Smooth muscle cell (in vitro differentiated cells): ENCODE results near the gene CDH12. TPM values are rescaled to one million over a fixed set of nuclear protein-coding genes. Genes with fewer than 3 reads are reported as not detected.

Experiments used
- DNase-seq: peaks from one replicate; lab custom pipeline; 2025; ENCODE audit not compliant: unreplicated experiment; lab: John Stamatoyannopoulos, UW
- H2AFZ ChIP-seq: fragments of 200-600 bp; sonication (generic); 2 replicates; pipeline ENCODE4 v1.6.0; 2016; ENCODE audit warnings: antibody characterized with exemption, low read depth, mild to moderate bottlenecking
- H3F3A ChIP-seq: fragments of 200-600 bp; sonication (generic); 2 replicates; pipeline ENCODE4 v1.6.0; 2017; ENCODE audit warnings: antibody characterized with exemption, low read depth
- H3K27ac ChIP-seq: fragments of 200-600 bp; sonication (generic); 2 replicates; pipeline ENCODE4 v1.5.1; 2016; ENCODE audit warnings: low read depth, mild to moderate bottlenecking
- H3K27me3 ChIP-seq: fragments of 200-600 bp; sonication (generic); 2 replicates; pipeline ENCODE4 v1.6.1; 2016; ENCODE audit warnings: low read depth, mild to moderate bottlenecking
- H3K36me3 ChIP-seq: fragments of 200-600 bp; sonication (generic); 2 replicates; pipeline ENCODE4 v1.5.1; 2016; ENCODE audit warnings: low read depth
- H3K4me1 ChIP-seq: fragments of 200-600 bp; sonication (generic); 2 replicates; pipeline ENCODE4 v1.5.1; 2016; ENCODE audit warnings: low read depth
- H3K4me2 ChIP-seq: fragments of 200-600 bp; sonication (generic); 2 replicates; pipeline ENCODE4 v1.6.0; 2016; ENCODE audit warnings: mild to moderate bottlenecking
- H3K4me3 ChIP-seq: fragments of 200-600 bp; sonication (generic); 2 replicates; pipeline ENCODE4 v1.5.1; 2016; ENCODE audit warnings: mild to moderate bottlenecking
- H3K79me2 ChIP-seq: fragments of 200-600 bp; sonication (generic); 2 replicates; pipeline ENCODE4 v1.6.0; 2016; ENCODE audit warnings: low read depth, mild to moderate bottlenecking
- H3K9ac ChIP-seq: fragments of 200-600 bp; sonication (generic); 2 replicates; pipeline ENCODE4 v1.6.0; 2016; ENCODE audit warnings: low read depth
- H3K9me3 ChIP-seq: fragments of 200-600 bp; sonication (generic); replicated peaks from 2 replicates; pipeline ENCODE4 v1.5.1; 2016; ENCODE audit warnings: low read depth
- H4K20me1 ChIP-seq: fragments of 200-600 bp; sonication (generic); 2 replicates; pipeline ENCODE4 v1.6.0; 2016; ENCODE audit warnings: low read depth
- WGBS: methylation state at CpG from one replicate; pipeline ENCODE4 v1.1.7; 2016; ENCODE audit warnings: low lambda C conversion rate; 5-methylcytosine and 5-hydroxymethylcytosine counted together
- polyA plus RNA-seq: library from polyadenylated mRNA; unstranded; fragments of >200 nt; fragmentation: Nextera tagmentation; extraction: Ambion mirVana; gene quantifications from 2 replicates; pipeline ENCODE4 v1.2.1, GENCODE V29; 2016
- total RNA-seq: library from RNA; depleted of rRNA; stranded (reverse); fragments of >200 nt; gene quantifications from 2 replicates; pipeline ENCODE4 v1.2.3, GENCODE V29; 2014
- TF ChIP-seq, protein P1 (sequence below): fragments of 200-600 bp; sonication (generic); IDR thresholded peaks from 2 replicates; pipeline ENCODE4 v1.5.1; 2017; ENCODE audit warnings: borderline replicate concordance, mild to moderate bottlenecking, antibody characterized with exemption; ENCODE audit not compliant: insufficient read depth, poor library complexity, severe bottlenecking

The CDH12 gene
- total and polyA plus RNA-seq, 2 experiments from 2014 or later, result not detected

DNA sequence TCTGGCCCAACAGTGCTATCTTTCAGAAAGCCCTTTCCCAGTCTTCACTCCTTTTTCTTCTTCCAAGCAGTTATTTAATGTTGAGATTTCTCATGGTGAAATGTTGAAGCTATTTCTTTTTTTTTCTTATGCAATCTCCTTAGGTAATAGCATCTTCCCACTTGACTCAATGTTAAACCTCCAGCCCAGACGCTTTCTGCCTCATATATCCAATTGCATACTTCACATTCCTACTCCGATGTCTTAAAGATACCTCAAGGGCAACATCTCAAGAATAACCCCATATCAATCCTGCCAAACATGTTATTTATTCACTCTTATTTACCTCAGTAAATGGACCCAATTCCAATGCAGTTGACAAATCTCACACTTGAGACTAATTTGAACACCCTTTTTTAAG lies 187.3 kb downstream of the CDH12 start:
- Histone ChIP-seq H3K4me1 (no peaks in the 10 kb centered on the region), H4K20me1 (no peaks in the 10 kb centered on the region)
- 65% methylated on average over 2 of the region's 2 CpGs for WGBS

DNA sequence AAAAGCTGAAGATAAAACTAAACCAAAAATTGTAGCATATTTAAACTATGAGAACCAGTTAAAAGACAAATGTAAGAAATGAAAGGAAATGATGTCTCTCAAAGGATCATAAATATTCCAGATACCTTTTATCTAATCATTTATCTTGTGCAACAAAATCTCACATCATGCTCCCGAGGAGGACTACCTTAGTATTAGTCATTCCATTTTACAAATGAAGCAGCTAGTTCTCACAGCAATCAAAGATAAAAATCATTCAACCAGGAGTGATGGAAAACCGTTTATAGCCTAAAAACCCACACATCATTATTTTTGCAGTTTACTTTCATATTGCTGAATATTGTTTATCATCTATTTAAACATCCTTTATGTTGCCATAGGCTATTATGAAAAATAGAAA lies 190.0 kb downstream of the CDH12 start:
- Histone ChIP-seq H3F3A (no peaks in the 10 kb centered on the region), H2AFZ (no peak overlapping the region), H3K9me3 (no peaks in the 10 kb centered on the region), H3K27ac (no peak overlapping the region), H3K36me3 (no peaks in the 10 kb centered on the region), H4K20me1 (no peaks in the 10 kb centered on the region), H3K4me1 (no peaks in the 10 kb centered on the region), H3K9ac (no peak overlapping the region), H3K4me3 (no peak overlapping the region), H3K79me2 (no peaks in the 10 kb centered on the region), H3K4me2 (no peak overlapping the region), H3K27me3 (no peaks in the 10 kb centered on the region)
- no peak for DNase-seq
- TF ChIP-seq, protein P1, sequence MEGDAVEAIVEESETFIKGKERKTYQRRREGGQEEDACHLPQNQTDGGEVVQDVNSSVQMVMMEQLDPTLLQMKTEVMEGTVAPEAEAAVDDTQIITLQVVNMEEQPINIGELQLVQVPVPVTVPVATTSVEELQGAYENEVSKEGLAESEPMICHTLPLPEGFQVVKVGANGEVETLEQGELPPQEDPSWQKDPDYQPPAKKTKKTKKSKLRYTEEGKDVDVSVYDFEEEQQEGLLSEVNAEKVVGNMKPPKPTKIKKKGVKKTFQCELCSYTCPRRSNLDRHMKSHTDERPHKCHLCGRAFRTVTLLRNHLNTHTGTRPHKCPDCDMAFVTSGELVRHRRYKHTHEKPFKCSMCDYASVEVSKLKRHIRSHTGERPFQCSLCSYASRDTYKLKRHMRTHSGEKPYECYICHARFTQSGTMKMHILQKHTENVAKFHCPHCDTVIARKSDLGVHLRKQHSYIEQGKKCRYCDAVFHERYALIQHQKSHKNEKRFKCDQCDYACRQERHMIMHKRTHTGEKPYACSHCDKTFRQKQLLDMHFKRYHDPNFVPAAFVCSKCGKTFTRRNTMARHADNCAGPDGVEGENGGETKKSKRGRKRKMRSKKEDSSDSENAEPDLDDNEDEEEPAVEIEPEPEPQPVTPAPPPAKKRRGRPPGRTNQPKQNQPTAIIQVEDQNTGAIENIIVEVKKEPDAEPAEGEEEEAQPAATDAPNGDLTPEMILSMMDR, result no peak
- WGBS, result 57% methylated on average over 2 of the region's 2 CpGs

More for the DNA sequence above, 187.3 kb downstream of the CDH12 start:
- H3K79me2 ChIP-seq, result no peaks in the 10 kb centered on the region
- H2AFZ ChIP-seq, result no peak overlapping the region
- H3K27ac ChIP-seq, result no peak overlapping the region
- no peaks in the 10 kb centered on the region for H3K36me3 ChIP-seq
- DNase-seq, result no peak
- TF ChIP-seq, protein P1, result no peak
- no peak overlapping the region for H3K4me2 ChIP-seq
- H3K9ac ChIP-seq, result no peak overlapping the region
- H3K4me3 ChIP-seq, result no peak overlapping the region
- H3K27me3 ChIP-seq, result no peaks in the 10 kb centered on the region
- no peaks in the 10 kb centered on the region for H3K9me3 ChIP-seq
- no peaks in the 10 kb centered on the region for H3F3A ChIP-seq

DNA sequence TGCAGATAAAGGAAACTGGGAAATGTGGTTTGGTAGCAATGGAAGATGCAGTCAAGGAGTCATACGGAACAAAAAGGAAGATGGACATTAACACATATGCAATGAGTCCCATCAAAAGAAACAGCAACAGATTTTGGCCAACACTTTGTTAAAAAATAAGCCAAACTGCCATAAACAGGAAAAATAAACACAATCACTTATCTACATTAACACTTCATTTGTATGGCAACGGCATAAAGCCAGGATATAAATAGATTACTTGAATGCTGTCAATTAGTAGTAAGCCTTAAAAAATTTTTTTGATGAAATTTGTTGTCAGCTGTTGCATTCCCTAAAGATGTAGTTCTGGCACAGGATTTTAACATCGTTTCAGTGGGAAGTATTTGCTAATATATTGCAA lies 190.8 kb downstream of the CDH12 start:
- Histone ChIP-seq H3K36me3 (no peaks in the 10 kb centered on the region), H4K20me1 (no peaks in the 10 kb centered on the region), H3K9me3 (no peaks in the 10 kb centered on the region), H3K4me3 (no peak overlapping the region), H2AFZ (no peak overlapping the region), H3K27ac (no peak overlapping the region), H3K9ac (no peak overlapping the region), H3F3A (no peaks in the 10 kb centered on the region), H3K4me1 (no peaks in the 10 kb centered on the region), H3K79me2 (no peaks in the 10 kb centered on the region), H3K27me3 (no peaks in the 10 kb centered on the region), H3K4me2 (no peak overlapping the region)
- WGBS, result 77% methylated on average over 3 of the region's 3 CpGs
- TF ChIP-seq, protein P1, result no peak
- no peak for DNase-seq

DNA sequence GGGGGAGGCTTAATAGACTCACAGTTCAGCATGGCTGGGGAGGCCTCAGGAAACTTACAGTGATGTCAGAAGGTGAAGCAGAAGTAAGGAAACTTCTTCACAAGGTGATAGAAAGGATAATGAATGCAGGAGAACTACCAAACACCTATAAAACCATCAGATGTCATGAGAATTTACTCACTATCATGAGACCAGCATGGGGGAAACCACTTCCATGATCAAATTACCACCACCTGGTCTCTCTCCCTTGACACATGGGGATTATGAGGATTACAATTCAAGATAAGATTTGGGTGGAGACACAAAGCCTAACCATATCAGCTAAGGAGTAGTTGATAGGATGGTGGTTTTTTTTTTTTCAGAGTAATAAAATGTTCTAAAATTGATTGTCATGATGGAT lies 201.8 kb downstream of the CDH12 start:
- H3K4me1 ChIP-seq, result no peaks in the 10 kb centered on the region
- no peak overlapping the region for H3K4me2 ChIP-seq
- H3K27me3 ChIP-seq, result peaks cover 3% of the 10 kb centered on the region
- no peaks in the 10 kb centered on the region for H3K79me2 ChIP-seq
- no peak overlapping the region for H3K4me3 ChIP-seq
- DNase-seq, result no peak
- H3K36me3 ChIP-seq, result no peaks in the 10 kb centered on the region
- H3K27ac ChIP-seq, result no peak overlapping the region
- no peaks in the 10 kb centered on the region for H3F3A ChIP-seq
- H4K20me1 ChIP-seq, result no peaks in the 10 kb centered on the region
- H2AFZ ChIP-seq, result no peak overlapping the region
- no peak overlapping the region for H3K9ac ChIP-seq
- TF ChIP-seq, protein P1, result no peak
- H3K9me3 ChIP-seq, result no peaks in the 10 kb centered on the region
